ENCODE results near the gene NEURL3.

GRCh38 chr2:96517079-96517478, 11.9 kb upstream of the NEURL3 start:
- TF ChIP-seq POLR2A (IDR thresholded peaks at IDR 0.05), result no peak
- TF ChIP-seq CTCF (IDR thresholded peaks at IDR 0.05), result no peak

Measured in esophagus squamous epithelium (tissue), 4 donors.